Measurements from ENCODE around the gene AKR1C8. TPM values are rescaled to one million over a fixed set of nuclear protein-coding genes. Genes with fewer than 3 reads are reported as not detected.

AKR1C8 gene
- total RNA-seq, 1 experiment from 2014 or later = 2.7 TPM

- H3K27me3 ChIP-seq (ENCODE audit: insufficient read depth, low read depth) = no peaks in the 10 kb centered on the region
- no peaks in the 10 kb centered on the region for H3K36me3 ChIP-seq (ENCODE audit: low read depth)
- H3K4me1 ChIP-seq (replicated peaks; ENCODE audit: insufficient read depth) = peaks cover 23% of the 10 kb centered on the region
- TF ChIP-seq CTCF (conservative IDR thresholded peaks at IDR 0.05) (no peak), EZH2 (IDR thresholded peaks at IDR 0.05; ENCODE audit: low read depth) (no peak)
- no peak for DNase-seq
- H3K4me2 ChIP-seq = peak overlapping the region; percentile 49
- POLR2A ChIA-PET (ENCODE audit: unreplicated experiment) = interaction anchor here (0.5 kb wide), 1 partner anchor 52 kb away, joined by 6 read pairs; no protein-coding TSS in a partner anchor
- peak overlapping the region; percentile 77 for H3K27ac ChIP-seq
- H3K9me3 ChIP-seq (ENCODE audit: insufficient read depth, low read depth) = peaks cover 6% of the 10 kb centered on the region; the same call in 1 of the 2 replicates
- no peaks in the 10 kb centered on the region for H4K20me1 ChIP-seq (ENCODE audit: insufficient read depth)
- H2AFZ ChIP-seq = peak overlapping the region; percentile 72
- H3F3A ChIP-seq (ENCODE audit: insufficient read depth, low read depth) = peaks cover 6% of the 10 kb centered on the region; the same call in 1 of the 2 replicates
- no TSS peak for BruUV-seq (replicated peaks)
- CTCF ChIA-PET = no interaction called here
- intact Hi-C loops (cut with micrococcal nuclease; ENCODE audit: unreplicated experiment) = no loop called here
- H3K9me2 ChIP-seq (ENCODE audit: insufficient read depth) = no peaks in the 10 kb centered on the region
- no peak overlapping the region for H3K4me3 ChIP-seq
- no peaks in the 10 kb centered on the region for H3K79me2 ChIP-seq (ENCODE audit: low read depth)
Observed at GRCh38 chr10:5147255-5147980, 37.5 kb downstream of the AKR1C8 start.

- H3K27me3 ChIP-seq (ENCODE audit: insufficient read depth, low read depth) = no peaks in the 10 kb centered on the region
- H3K9me3 ChIP-seq (ENCODE audit: insufficient read depth, low read depth) = peaks cover 6% of the 10 kb centered on the region; the same call in 1 of the 2 replicates
- no peaks in the 10 kb centered on the region for H3K36me3 ChIP-seq (ENCODE audit: low read depth)
- no peak for DNase-seq
- H3K4me2 ChIP-seq = no peak overlapping the region
- intact Hi-C loops (cut with micrococcal nuclease; ENCODE audit: unreplicated experiment) = no loop called here
- H3F3A ChIP-seq (ENCODE audit: insufficient read depth, low read depth) = peaks cover 6% of the 10 kb centered on the region; the same call in 1 of the 2 replicates
- no peak overlapping the region for H3K27ac ChIP-seq
- CTCF ChIA-PET = no interaction called here
- no peaks in the 10 kb centered on the region for H3K79me2 ChIP-seq (ENCODE audit: low read depth)
- H3K4me1 ChIP-seq (replicated peaks; ENCODE audit: insufficient read depth) = peaks cover 23% of the 10 kb centered on the region
- POLR2A ChIA-PET (ENCODE audit: unreplicated experiment) = interaction anchor here (0.7 kb wide), 1 partner anchor 49 kb away, joined by 4 read pairs; no protein-coding TSS in a partner anchor
- H4K20me1 ChIP-seq (ENCODE audit: insufficient read depth) = no peaks in the 10 kb centered on the region
- no peaks in the 10 kb centered on the region for H3K9me2 ChIP-seq (ENCODE audit: insufficient read depth)
- no peak overlapping the region for H2AFZ ChIP-seq
- BruUV-seq (replicated peaks) = no TSS peak
- TF ChIP-seq CTCF (conservative IDR thresholded peaks at IDR 0.05) (no peak), EZH2 (IDR thresholded peaks at IDR 0.05; ENCODE audit: low read depth) (no peak)
- no peak overlapping the region for H3K4me3 ChIP-seq
Observed at GRCh38 chr10:5146920-5147254, 38.1 kb downstream of the AKR1C8 start.

DNA sequence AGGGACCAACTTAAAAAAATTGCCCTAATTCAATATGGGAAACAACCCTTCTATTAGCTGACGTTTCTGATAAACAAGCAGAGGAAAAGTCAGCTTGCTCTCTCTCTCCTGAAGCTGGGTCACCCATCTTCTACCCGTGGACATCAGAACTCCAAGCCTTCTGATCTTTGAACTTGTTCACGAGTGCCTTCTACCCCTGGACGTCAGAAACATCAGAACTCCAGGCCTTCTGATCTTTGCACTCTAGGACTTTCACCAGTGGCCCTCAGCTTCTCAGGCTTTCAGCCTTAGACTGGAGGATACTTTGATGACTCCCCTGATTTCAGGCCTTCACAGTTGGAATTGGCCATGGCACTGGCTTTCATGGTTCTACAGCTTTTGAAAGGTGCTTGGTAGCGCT is 41.8 kb downstream of the AKR1C8 start:
- H3K36me3 ChIP-seq (ENCODE audit: low read depth) = no peaks in the 10 kb centered on the region
- no peaks in the 10 kb centered on the region for H4K20me1 ChIP-seq (ENCODE audit: insufficient read depth)
- CTCF ChIA-PET = no interaction called here
- no peak overlapping the region for H3K27ac ChIP-seq
- intact Hi-C loops (cut with micrococcal nuclease; ENCODE audit: unreplicated experiment) = no loop called here
- no peaks in the 10 kb centered on the region for H3K79me2 ChIP-seq (ENCODE audit: low read depth)
- no peaks in the 10 kb centered on the region; the same call in 1 of the 2 replicates for H3F3A ChIP-seq (ENCODE audit: insufficient read depth, low read depth)
- no TSS peak for BruUV-seq (replicated peaks)
- no peak overlapping the region for H3K4me2 ChIP-seq
- POLR2A ChIA-PET (ENCODE audit: unreplicated experiment) = no interaction called here
- H3K9me3 ChIP-seq (ENCODE audit: insufficient read depth, low read depth) = peaks cover 8% of the 10 kb centered on the region
- H3K4me1 ChIP-seq (replicated peaks; ENCODE audit: insufficient read depth) = peaks cover 10% of the 10 kb centered on the region
- TF ChIP-seq CTCF (conservative IDR thresholded peaks at IDR 0.05) = no peak
- no peak for TF ChIP-seq EZH2 (IDR thresholded peaks at IDR 0.05; ENCODE audit: low read depth)
- DNase-seq = no peak
- no peak overlapping the region for H2AFZ ChIP-seq
- H3K9me2 ChIP-seq (ENCODE audit: insufficient read depth) = no peaks in the 10 kb centered on the region
- H3K4me3 ChIP-seq = no peak overlapping the region
- H3K27me3 ChIP-seq (ENCODE audit: insufficient read depth, low read depth) = no peaks in the 10 kb centered on the region

Data from PC-9 (cell line).